HL-60/S4 treated with retinoic acid at 250 ng/mL for 4 days and 3 days (cell line): ENCODE results near the gene GLIS2.

Source experiments
- in situ Hi-C: fragments of 300-500 bp; cut with MboI; formaldehyde crosslinking; loops from 2 replicates; pipeline ENCODE4 v1.7.0; 2022; ENCODE audit warnings: low sequenced_read_pairs

The GLIS2 gene

GRCh38 chr16:4315186-4316107, at the start of gene GLIS2:
Gene GLIS2, plus strand, starts transcription at chr16:4316067. Its CDS starts 16,214 bp downstream, at chr16:4332281.
- in situ Hi-C loops: no loop called here

GRCh38 chr16:4266372-4266771, 49.5 kb upstream of the GLIS2 start:
- in situ Hi-C loops: no loop called here

- in situ Hi-C loops: no loop called here
Observed at GRCh38 chr16:4270091-4270490, 45.8 kb upstream of the GLIS2 start.

DNA sequence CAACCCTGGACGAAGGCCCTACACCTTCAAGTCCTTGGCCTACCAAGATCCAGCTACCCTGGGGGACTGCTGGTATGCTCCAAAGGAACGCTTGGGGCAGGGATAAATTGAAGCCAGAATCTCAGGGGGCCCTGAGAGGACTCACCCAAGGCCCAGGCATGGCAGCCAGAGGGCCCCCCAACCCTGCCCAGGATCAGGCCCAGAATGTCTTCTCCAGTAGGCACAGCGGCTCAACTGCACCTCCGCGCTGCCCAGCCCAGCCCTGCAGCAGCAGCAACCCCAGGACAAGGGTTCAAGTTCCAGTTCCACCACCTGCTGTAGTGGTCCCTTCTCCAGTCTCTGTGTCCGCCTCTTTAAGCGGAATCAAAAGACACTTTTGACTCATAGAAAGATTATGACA, 45.3 kb upstream of the GLIS2 start:
- in situ Hi-C loops: no loop called here

DNA sequence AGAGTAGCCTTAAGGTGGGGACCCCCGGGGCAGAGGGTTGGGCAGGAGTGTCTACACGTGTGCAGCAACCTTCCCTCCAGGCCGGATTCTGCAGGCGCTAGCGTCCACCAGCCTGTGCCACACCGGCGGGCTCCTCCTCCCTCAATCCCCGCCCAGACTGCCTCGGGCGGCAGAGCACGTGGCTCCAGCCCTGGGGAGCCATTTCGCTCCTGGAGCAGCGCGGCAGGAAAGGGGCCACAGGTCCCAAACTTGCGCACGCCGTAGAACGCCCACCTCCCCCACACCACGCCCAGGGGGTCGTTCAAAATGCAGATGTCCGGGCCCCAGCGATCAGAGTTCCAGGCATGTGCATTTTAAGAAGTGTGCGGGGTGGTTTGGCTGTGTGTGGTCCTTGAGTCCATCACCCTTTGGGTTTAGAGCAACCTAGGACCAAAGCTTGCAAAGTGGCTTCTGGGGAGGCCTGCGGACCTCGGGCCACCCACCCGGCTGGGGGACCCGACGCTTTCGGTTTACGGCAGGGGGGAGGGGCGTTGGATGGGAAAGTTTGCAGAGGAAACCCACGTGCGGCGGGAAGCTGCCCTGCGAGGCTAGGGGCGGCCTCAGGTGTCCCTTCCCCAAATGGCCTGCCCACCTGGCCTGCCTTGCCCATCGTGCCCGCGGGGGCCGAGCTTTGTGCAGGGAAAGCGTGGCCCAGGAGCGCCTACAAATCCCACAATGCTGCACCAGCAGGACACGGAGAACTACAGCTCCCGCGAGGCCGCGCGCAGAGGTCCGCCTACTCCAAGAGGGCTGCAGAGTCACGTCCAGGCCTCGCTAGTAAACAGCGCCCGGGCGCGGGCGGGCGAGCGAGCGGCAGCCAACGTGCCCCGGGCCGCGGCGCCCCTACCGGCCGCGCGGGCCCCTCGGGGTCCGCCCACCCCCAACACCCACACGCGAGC, 44.4 kb upstream of the GLIS2 start:
- in situ Hi-C loops: no loop called here

DNA sequence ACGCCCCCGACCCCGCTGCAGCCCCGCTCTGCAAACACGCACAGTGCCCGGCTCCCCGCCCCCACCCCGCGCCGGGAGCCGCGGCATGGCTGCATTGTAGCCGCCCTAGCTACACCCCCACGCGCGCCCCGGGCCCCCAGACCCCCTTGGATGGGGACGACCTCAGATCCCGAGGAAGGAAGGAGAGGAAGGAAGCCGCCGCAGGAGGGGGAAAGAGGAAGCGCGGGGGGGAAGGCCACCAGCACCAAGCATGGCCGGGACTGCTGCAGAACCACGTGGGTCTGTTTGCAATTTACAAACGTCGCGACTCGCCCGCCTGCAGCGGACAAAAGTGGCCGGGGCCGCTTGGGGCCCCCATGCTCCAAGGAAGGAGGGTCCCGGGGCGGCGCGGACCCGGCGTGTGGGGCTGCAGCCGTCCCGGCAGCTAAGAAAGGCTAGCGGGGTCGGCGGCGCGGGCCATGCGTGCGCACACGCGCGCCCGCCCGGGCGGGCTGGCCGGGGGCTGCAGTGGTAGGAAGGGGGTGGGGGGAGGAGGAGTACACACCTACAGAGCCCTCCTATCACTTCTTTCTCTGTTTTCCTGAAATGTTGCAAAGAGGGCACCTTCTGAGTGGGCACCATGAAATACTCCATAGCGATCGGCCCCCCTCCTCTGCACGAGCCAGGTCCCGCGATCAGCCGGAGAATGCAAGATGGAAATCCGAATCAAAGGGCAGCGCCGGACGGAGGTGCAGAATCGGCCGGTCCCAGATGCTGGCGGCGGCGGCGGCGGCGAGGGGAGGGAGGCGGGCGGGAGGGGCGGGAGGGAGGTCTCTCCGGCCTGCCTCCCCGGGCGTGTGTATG, 43.5 kb upstream of the GLIS2 start:
- in situ Hi-C loops: no loop called here

GRCh38 chr16:4273858-4274311, 42.0 kb upstream of the GLIS2 start:
- in situ Hi-C loops: no loop called here

- in situ Hi-C loops: no loop called here
Observed at GRCh38 chr16:4275861-4276260, 40.0 kb upstream of the GLIS2 start.

DNA sequence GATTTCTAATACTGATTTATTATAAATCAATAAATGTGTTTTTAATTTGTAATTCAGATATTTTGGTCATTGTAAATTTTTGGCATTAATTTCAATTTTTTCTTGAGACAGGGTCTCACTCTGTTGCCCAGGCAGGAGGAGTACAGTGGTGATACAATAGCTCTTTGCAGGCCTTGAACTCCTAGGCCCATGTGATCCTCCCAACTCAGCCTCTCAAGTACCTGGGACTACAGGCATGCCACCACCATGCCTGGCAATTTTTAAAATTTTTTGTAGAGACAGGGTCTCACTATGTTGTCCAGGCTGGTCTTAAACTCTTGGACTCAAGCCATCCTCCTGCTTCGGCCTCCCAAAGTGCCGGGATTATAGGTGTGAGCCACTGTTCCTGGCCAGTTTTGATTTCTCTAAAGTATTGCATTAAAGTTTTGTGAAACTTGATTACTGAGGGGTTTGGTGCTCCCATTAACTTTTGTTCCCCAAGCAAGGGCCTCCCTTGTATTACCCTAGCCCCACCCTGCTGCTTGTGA, 37.8 kb upstream of the GLIS2 start:
- in situ Hi-C loops: no loop called here

GRCh38 chr16:4280625-4281024, 35.2 kb upstream of the GLIS2 start:
- in situ Hi-C loops: no loop called here

DNA sequence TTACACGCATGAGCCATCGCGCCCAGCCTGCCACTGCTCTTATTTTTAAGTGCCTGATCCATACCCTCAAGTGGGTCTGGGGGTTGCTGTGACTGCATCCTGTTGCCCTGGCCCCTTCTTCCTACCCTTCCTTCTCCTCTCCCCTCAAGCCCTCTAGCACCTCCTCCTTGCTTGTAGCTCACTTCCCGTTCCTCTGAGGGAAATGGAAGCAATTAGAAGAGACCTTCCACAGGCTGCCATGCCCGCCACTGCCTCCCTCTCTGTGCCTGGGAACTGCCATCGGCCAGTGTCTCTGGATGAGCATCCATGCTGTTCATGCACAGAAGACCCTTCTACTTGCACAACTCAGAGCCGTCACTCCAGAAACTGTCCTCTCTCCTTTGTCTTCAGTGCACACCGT, 32.4 kb upstream of the GLIS2 start:
- in situ Hi-C loops: no loop called here

DNA sequence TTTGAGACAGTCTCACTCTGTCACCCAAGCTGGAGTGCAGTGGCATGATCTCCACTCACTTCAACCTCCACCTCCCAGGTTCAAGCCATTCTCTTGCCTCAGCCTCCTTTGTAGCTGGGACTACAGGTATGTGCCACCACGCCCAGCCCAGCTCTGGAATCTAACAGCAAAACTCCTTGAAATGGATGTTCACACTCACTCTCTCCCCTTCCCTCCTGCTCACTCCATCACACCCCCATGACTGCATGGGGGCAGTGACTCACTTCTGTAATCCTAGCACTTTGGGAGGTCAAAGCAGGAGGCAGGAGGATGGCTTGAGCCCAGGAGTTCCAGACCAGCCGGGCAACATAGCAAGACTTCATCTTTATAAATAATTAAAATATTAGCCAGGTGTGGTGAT, 31.9 kb upstream of the GLIS2 start:
- in situ Hi-C loops: no loop called here

DNA sequence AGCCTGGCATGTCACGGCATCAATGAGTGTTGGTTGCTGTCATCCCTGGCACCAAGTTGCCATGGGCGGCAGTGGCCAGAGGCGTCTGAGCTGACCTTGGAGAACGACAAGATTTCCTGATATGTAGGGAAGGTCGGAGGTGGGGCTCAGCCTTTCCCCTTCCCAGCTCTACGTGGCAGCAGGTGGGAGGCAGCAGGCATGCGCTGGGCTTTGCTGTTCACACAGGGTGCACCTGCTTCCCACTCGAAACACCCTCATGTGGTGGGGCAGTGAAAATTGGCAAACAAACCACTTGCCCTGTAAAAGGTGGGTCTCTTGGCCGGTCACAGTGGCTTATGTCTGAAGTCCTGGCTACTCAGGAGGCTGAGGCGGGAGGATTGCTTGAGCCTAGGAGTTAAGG, 30.7 kb upstream of the GLIS2 start:
- in situ Hi-C loops: no loop called here

- in situ Hi-C loops: no loop called here
Observed at GRCh38 chr16:4288148-4288921, 27.5 kb upstream of the GLIS2 start.

GRCh38 chr16:4290236-4290830, 25.5 kb upstream of the GLIS2 start:
- in situ Hi-C loops: no loop called here

DNA sequence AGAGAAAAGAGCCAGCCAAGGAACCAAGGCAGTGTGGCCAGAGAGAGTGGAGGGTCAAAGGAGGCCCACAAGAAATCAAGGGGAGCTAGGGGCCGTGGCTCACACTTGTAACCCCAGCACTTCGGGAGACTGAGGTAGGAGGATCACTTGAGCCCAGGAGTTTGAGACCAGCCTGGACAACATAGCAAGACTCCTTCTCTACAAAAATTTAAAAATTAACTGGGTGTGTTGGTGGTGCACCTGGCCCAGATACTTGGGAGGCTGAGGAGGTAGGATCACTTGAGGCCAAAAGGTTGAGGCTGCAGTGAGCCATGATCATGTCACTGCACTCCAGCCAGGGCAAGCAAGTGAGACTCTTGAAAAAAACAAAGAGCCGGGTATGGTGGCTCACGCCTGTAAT, 24.2 kb upstream of the GLIS2 start:
- in situ Hi-C loops: no loop called here

- in situ Hi-C loops: no loop called here
Observed at GRCh38 chr16:4293181-4293716, 22.6 kb upstream of the GLIS2 start.

- in situ Hi-C loops: no loop called here
Observed at GRCh38 chr16:4293822-4294457, 21.9 kb upstream of the GLIS2 start.

DNA sequence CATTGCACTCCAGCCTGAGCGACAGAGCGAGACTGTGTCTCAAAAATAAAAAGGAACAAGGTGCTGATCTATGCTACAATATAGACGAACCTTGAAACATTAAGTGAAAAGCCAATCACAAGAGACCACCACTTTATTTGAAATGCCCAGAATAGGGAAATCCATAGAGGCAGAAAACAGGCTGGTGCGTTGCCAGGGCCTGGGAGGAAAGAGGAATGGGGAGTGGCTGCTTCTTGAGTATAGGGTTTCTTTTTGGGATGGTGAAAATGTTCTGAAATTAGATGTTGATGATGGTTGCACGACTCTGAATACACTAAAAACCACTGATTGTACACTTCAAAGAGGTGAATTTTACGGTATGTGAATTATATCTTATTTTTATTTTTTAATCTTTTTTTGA, 20.3 kb upstream of the GLIS2 start:
- in situ Hi-C loops: no loop called here
